ENCODE results near the gene PXDN. TPM values are rescaled to one million over a fixed set of nuclear protein-coding genes. Genes with fewer than 3 reads are reported as not detected.
A peak's percentile ranks its signal among the peaks of the same experiment; 100 is the strongest.

Gene PXDN
- total and polyA plus RNA-seq, 2 of the 4 experiments (the other 2 are of a cell fraction): 153 to 332 TPM

- ATAC-seq (ENCODE audit: low read depth) (no peak), DNase-seq (no peak)
- dilution Hi-C loops (cut with HindIII; ENCODE audit: low sequenced_read_pairs, unreplicated experiment): no loop called here
- no peaks in the 10 kb centered on the region for H3K9me1 ChIP-seq (ENCODE audit: insufficient read depth, low read length)
- no peaks in the 10 kb centered on the region for H3K36me3 ChIP-seq (ENCODE audit: control insufficient read depth, insufficient read depth, low read length)
- no peak overlapping the region for H4K5ac ChIP-seq (ENCODE audit: low read depth, low read length)
- H3K14ac ChIP-seq (replicated peaks; ENCODE audit: low read depth, low read length): no peak overlapping the region
- peak overlapping the region; percentile 47 for H2BK20ac ChIP-seq (ENCODE audit: low read depth, low read length)
- in situ Hi-C loops (cut with MboI; ENCODE audit: low sequenced_read_pairs): loop anchor here (25.0 kb wide), 1 partner anchor 183 kb away; no protein-coding TSS in a partner anchor
- H3K9ac ChIP-seq (ENCODE audit: low read depth, low read length): no peak overlapping the region
- H3K27me3 ChIP-seq (ENCODE audit: control insufficient read depth, insufficient read depth, low read length): peaks cover 3% of the 10 kb centered on the region; the same call in 1 of the 2 replicates
- ChIA-PET CTCF (interaction anchor here (0.6 to 1.8 kb wide), 6 partner anchors 10 to 216 kb away, joined by 3 to 9 read pairs (median 8); no protein-coding TSS in a partner anchor), POLR2A (ENCODE audit: unreplicated experiment) (interaction anchor here (0.5 kb wide), 1 partner anchor 21 kb away, joined by 4 read pairs; no protein-coding TSS in a partner anchor)
- intact Hi-C loops (cut with micrococcal nuclease): no loop called here
- H3K23ac ChIP-seq (ENCODE audit: low read depth, low read length): no peak overlapping the region
- peak overlapping the region; percentile 6; the same call in 1 of the 2 replicates for H2BK120ac ChIP-seq (ENCODE audit: low read depth, low read length)
- H3K4me1 ChIP-seq (ENCODE audit: control insufficient read depth, insufficient read depth, low read length): no peaks in the 10 kb centered on the region
- TF ChIP-seq USF2 (IDR thresholded peaks at IDR 0.05; ENCODE audit: low read depth, low read length) (no peak), ELK1 (IDR thresholded peaks at IDR 0.05; ENCODE audit: borderline replicate concordance, low read depth, low read length) (no peak), CEBPB (IDR thresholded peaks at IDR 0.05; ENCODE audit: low read depth, low read length) (no peak), NFE2L2 (IDR thresholded peaks at IDR 0.05; ENCODE audit: low read depth, low read length) (no peak), RFX5 (IDR thresholded peaks at IDR 0.05; ENCODE audit: low read depth, low read length) (no peak)
- no peaks in the 10 kb centered on the region for H3K9me3 ChIP-seq (ENCODE audit: control insufficient read depth, insufficient read depth, low read length)
- H4K8ac ChIP-seq (ENCODE audit: low read depth in 2 of 2, low read length in 2 of 2): no peak overlapping the region
- H2AK9ac ChIP-seq (replicated peaks; ENCODE audit: low read depth, low read length, poor library complexity): peak overlapping the region; percentile 57
- H4K91ac ChIP-seq (ENCODE audit: insufficient read depth, low read depth, low read length): 0 out of 2 replicates have a peak overlapping the region, but pooled peaks have one; percentile 16
- 93% methylated on average over 3 of the region's 23 CpGs; no CpG with 5 or more reads in 1 of the 2 experiments for WGBS, 2 experiments (ENCODE audit: extremely low coverage in 2 of 2, insufficient read length in 1 of 2)
- H2BK5ac ChIP-seq (ENCODE audit: low read depth, low read length, poor library complexity, severe bottlenecking): no peak overlapping the region
- no peak overlapping the region for H3K27ac ChIP-seq (ENCODE audit: insufficient read depth, low read length)
- H3K56ac ChIP-seq (ENCODE audit: extremely low read depth, insufficient read depth, low read length): no peak overlapping the region
- no TSS peak for BruUV-seq (replicated peaks)
- no peak overlapping the region for H3K18ac ChIP-seq (ENCODE audit: low read depth, low read length)
- H2AFZ ChIP-seq (replicated peaks; ENCODE audit: low read length, poor library complexity): peak overlapping the region; percentile 36
- no peak overlapping the region; the same call in 1 of the 2 replicates for H3K4ac ChIP-seq (ENCODE audit: low read depth, low read length)
- no peak overlapping the region for H3K4me3 ChIP-seq (ENCODE audit: insufficient read depth, low read depth, low read length)
- no peaks in the 10 kb centered on the region; the same call in 1 of the 2 replicates for H4K20me1 ChIP-seq (ENCODE audit: insufficient read depth, low read length)
- no peaks in the 10 kb centered on the region for H3K79me1 ChIP-seq (ENCODE audit: low read depth in 1 of 2, low read length in 2 of 2)
- H3K4me2 ChIP-seq (ENCODE audit: low read depth, low read length): no peak overlapping the region
- peak overlapping the region; percentile 69 for H2AK5ac ChIP-seq (ENCODE audit: low read depth, low read length)
- 0 out of 3 replicates have a peak overlapping the region, but pooled peaks have one; percentile 48 for H2BK15ac ChIP-seq (ENCODE audit: low read depth, low read length)
Measured at GRCh38 chr2:1770566-1771380, 26.5 kb upstream of the PXDN start.
